K562 (cell line): ENCODE data around the gene HOXB3. TPM values are rescaled to one million over a fixed set of nuclear protein-coding genes. Genes with fewer than 3 reads are reported as not detected.

Experiments
- FOSL1 ChIP-seq: fragments of 200-800 bp; sonication (Bioruptor generic); conservative IDR thresholded peaks from 2 replicates; pipeline ENCODE4 v1.6.1; 2016; ENCODE audit warnings: missing genetic modification characterization, missing compliant biosample characterization
- HMGN3 ChIP-seq: IDR thresholded peaks from 2 replicates; pipeline ENCODE4 v1.6.1; 2011; ENCODE audit warnings: borderline replicate concordance, low read depth, mild to moderate bottlenecking, mixed read lengths, low read length; ENCODE audit not compliant: insufficient read length; ENCODE audit errors: extremely low read depth
- HSF4 ChIP-seq: fragments of 250-450 bp; sonication (Bioruptor Pico); IDR thresholded peaks from 2 replicates; pipeline ENCODE4 v2.1.2; 2022; ENCODE audit warnings: mild to moderate bottlenecking, moderate library complexity, borderline replicate concordance
- LCOR ChIP-seq: sonication (generic); formaldehyde crosslinking; IDR thresholded peaks from 2 replicates; pipeline ENCODE4 v1.8.0; 2022; ENCODE audit warnings: mild to moderate bottlenecking, missing genetic modification reagents
- MAZ ChIP-seq, 2 experiments: fragments of 450-650 bp in 1 of 2; sonication (generic) in 1 of 2; formaldehyde crosslinking; IDR thresholded peaks in 1 of 2; conservative IDR thresholded peaks in 1 of 2; 2 replicates each; pipeline versions ENCODE4 v1.4.0 to v1.5.0; 2020; ENCODE audit warnings: mild to moderate bottlenecking in 1 of 2, missing genetic modification reagents in 1 of 2
- POLR2AphosphoS2 ChIP-seq: IDR thresholded peaks from 2 replicates; pipeline ENCODE4 v1.6.1; 2012; ENCODE audit warnings: low read length, improper control_type of control experiment
- POLR2B ChIP-seq: fragments of 450-650 bp; IDR thresholded peaks from 2 replicates; pipeline ENCODE4 v1.6.1; 2018; ENCODE audit warnings: low read depth; ENCODE audit not compliant: partially characterized antibody
- SMC3 ChIP-seq: conservative IDR thresholded peaks from 2 replicates; pipeline ENCODE4 v1.6.1; 2011; ENCODE audit warnings: low read depth, low read length, improper control_type of control experiment; ENCODE audit not compliant: insufficient read depth
- ZNF263 ChIP-seq: sonication (generic); formaldehyde crosslinking; IDR thresholded peaks from 2 replicates; pipeline ENCODE4 v1.8.0; 2022; ENCODE audit warnings: mild to moderate bottlenecking, missing genetic modification reagents, borderline replicate concordance
- ZNF384 ChIP-seq: IDR thresholded peaks from 2 replicates; pipeline ENCODE4 v1.6.1; 2012; ENCODE audit warnings: low read depth, low read length, improper control_type of control experiment
- ZNF695 ChIP-seq: fragments of 450-650 bp; formaldehyde crosslinking; IDR thresholded peaks from 2 replicates; pipeline ENCODE4 v1.4.0; 2020; ENCODE audit warnings: mild to moderate bottlenecking, moderate library complexity
- ZNF79 ChIP-seq: fragments of 250-450 bp; sonication (Bioruptor Pico); IDR thresholded peaks from 2 replicates; pipeline ENCODE4 v1.4.0; 2020; ENCODE audit warnings: low read depth, mild to moderate bottlenecking, moderate library complexity
- polyA plus RNA-seq, 8 experiments: library from polyadenylated mRNA; depleted of rRNA in 4 of 8; stranded (reverse) in 5 of 8; unstranded in 3 of 8; fragments of >200 nt; fragmentation: Nextera tagmentation in 2 of 8; fragmentation: Illumina TruSeq in 1 of 8; extraction: Ambion mirVana in 2 of 8; extraction: Trizol in 1 of 8; gene quantifications; 2 replicates each; pipeline versions ENCODE4 v1.2.1 to v1.2.3, GENCODE V29; 2011 to 2014; ENCODE audit warnings: inconsistent platforms in 1 of 8, missing spikeins in 1 of 8
- total RNA-seq, 7 experiments: library from RNA; depleted of rRNA in 6 of 7; stranded (reverse); fragments of >200 nt in 6 of 7; fragmentation: Illumina TruSeq in 2 of 7; extraction: Trizol in 2 of 7; gene quantifications; 2 replicates each; pipeline versions ENCODE4 v1.2.1 to v1.2.3, GENCODE V29; 2011 to 2021; ENCODE audit warnings: low replicate concordance in 1 of 7
- TF ChIP-seq, protein P1 (sequence below): IDR thresholded peaks from 3 replicates; pipeline ENCODE4 v1.6.1; 2011; ENCODE audit warnings: borderline replicate concordance, mild to moderate bottlenecking, moderate library complexity; ENCODE audit not compliant: insufficient read length; ENCODE audit errors: extremely low read depth
- TF ChIP-seq, protein P2 (sequence below): fragments of 200-800 bp; sonication (Bioruptor generic); IDR thresholded peaks from 2 replicates; pipeline ENCODE4 v1.6.1; 2017; ENCODE audit warnings: missing genetic modification characterization, missing compliant biosample characterization
- TF ChIP-seq, protein P3 (sequence below): fragments of 450-650 bp; IDR thresholded peaks from 2 replicates; pipeline ENCODE4 v1.6.1; 2016; ENCODE audit warnings: borderline replicate concordance
- TF ChIP-seq, protein P4 (sequence below): fragments of 250-450 bp; sonication (Bioruptor Pico); IDR thresholded peaks from 2 replicates; pipeline ENCODE4 v1.5.0; 2021
- TF ChIP-seq, protein P5 (sequence below): sonication (generic); formaldehyde crosslinking; IDR thresholded peaks from 2 replicates; pipeline ENCODE4 v1.8.0; 2022; ENCODE audit warnings: mild to moderate bottlenecking, missing genetic modification reagents

HOXB3 gene
- total and polyA plus RNA-seq, 9 of the 15 experiments (the other 6 are each of a cell fraction or from before 2014, with no cell fraction given) = 2.4 to 41.3 (median 20.2) TPM

DNA sequence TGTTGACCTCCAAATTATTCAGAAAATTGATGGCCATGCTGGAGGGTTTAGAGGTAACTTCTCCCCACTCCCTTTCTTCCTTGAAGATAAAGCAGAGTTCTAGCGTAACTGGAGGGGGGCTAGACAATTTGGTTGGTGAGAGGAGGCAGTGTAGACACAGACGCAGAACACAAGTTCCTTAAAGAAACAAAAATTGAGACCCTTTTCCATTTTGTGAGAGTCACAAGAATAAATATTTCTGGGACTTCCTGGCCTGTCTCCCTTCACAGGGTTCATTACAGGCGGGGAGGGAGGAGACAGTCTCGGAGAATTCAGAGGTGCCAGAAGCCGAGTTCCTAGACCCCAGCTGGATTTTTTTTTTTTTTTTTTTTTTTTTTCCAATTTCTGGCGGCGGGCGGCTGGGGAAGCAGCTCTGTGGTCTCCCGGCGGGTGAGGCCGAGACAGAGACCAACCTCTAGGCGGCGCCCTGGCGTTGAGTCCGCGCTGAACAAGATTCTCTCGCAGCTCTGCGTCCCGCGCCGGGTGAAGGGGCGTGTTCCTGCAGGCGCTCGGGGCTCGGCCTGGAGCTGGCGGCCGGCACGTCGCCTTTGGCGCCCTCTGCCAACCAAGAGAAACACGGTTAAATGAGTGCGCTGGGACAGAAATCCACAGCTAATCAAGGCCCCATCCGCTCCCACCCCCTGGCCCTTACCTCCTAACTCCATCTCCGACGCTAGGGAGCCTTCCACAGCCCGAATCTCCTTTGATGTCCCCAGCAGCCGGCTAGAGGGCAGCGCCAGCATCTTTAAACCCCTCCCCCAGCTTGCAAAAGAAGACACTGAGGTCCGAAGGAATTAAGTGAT is 46.4 kb upstream of the HOXB3 start (continued):
- TF ChIP-seq, protein P1, sequence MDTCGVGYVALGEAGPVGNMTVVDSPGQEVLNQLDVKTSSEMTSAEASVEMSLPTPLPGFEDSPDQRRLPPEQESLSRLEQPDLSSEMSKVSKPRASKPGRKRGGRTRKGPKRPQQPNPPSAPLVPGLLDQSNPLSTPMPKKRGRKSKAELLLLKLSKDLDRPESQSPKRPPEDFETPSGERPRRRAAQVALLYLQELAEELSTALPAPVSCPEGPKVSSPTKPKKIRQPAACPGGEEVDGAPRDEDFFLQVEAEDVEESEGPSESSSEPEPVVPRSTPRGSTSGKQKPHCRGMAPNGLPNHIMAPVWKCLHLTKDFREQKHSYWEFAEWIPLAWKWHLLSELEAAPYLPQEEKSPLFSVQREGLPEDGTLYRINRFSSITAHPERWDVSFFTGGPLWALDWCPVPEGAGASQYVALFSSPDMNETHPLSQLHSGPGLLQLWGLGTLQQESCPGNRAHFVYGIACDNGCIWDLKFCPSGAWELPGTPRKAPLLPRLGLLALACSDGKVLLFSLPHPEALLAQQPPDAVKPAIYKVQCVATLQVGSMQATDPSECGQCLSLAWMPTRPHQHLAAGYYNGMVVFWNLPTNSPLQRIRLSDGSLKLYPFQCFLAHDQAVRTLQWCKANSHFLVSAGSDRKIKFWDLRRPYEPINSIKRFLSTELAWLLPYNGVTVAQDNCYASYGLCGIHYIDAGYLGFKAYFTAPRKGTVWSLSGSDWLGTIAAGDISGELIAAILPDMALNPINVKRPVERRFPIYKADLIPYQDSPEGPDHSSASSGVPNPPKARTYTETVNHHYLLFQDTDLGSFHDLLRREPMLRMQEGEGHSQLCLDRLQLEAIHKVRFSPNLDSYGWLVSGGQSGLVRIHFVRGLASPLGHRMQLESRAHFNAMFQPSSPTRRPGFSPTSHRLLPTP = no peak
- TF ChIP-seq POLR2B (no peak), SMC3 (peak; percentile 20; the same call in 1 of the 2 replicates), MAZ (CRISPR knock-in tag; conservative IDR thresholded peaks at IDR 0.05 in 1 of 2, IDR thresholded peaks at IDR 0.05 in 1 of 2) (peak in 1 of 2 experiments; percentile 58; a peak in 1 of 4 replicates), ZNF263 (CRISPR knock-in tag) (no peak), ZNF695 (CRISPR knock-in tag) (no peak), POLR2AphosphoS2 (no peak), HMGN3 (peak; percentile 71), ZNF384 (peak; percentile 92), HSF4 (no peak), ZNF79 (CRISPR knock-in tag) (no peak), LCOR (CRISPR knock-in tag) (0 out of 2 replicates have a peak, but pooled peaks have one; percentile 37), FOSL1 (tag) (0 out of 2 replicates have a peak, but pooled peaks have one; percentile 25)
- TF ChIP-seq, protein P2, sequence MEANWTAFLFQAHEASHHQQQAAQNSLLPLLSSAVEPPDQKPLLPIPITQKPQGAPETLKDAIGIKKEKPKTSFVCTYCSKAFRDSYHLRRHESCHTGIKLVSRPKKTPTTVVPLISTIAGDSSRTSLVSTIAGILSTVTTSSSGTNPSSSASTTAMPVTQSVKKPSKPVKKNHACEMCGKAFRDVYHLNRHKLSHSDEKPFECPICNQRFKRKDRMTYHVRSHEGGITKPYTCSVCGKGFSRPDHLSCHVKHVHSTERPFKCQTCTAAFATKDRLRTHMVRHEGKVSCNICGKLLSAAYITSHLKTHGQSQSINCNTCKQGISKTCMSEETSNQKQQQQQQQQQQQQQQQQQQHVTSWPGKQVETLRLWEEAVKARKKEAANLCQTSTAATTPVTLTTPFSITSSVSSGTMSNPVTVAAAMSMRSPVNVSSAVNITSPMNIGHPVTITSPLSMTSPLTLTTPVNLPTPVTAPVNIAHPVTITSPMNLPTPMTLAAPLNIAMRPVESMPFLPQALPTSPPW (CRISPR knock-in tag) = peak; percentile 70
- TF ChIP-seq, protein P3, sequence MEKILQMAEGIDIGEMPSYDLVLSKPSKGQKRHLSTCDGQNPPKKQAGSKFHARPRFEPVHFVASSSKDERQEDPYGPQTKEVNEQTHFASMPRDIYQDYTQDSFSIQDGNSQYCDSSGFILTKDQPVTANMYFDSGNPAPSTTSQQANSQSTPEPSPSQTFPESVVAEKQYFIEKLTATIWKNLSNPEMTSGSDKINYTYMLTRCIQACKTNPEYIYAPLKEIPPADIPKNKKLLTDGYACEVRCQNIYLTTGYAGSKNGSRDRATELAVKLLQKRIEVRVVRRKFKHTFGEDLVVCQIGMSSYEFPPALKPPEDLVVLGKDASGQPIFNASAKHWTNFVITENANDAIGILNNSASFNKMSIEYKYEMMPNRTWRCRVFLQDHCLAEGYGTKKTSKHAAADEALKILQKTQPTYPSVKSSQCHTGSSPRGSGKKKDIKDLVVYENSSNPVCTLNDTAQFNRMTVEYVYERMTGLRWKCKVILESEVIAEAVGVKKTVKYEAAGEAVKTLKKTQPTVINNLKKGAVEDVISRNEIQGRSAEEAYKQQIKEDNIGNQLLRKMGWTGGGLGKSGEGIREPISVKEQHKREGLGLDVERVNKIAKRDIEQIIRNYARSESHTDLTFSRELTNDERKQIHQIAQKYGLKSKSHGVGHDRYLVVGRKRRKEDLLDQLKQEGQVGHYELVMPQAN = no peak
- TF ChIP-seq, protein P4, sequence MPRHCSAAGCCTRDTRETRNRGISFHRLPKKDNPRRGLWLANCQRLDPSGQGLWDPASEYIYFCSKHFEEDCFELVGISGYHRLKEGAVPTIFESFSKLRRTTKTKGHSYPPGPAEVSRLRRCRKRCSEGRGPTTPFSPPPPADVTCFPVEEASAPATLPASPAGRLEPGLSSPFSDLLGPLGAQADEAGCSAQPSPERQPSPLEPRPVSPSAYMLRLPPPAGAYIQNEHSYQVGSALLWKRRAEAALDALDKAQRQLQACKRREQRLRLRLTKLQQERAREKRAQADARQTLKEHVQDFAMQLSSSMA (CRISPR knock-in tag) = no peak
- TF ChIP-seq, protein P5, sequence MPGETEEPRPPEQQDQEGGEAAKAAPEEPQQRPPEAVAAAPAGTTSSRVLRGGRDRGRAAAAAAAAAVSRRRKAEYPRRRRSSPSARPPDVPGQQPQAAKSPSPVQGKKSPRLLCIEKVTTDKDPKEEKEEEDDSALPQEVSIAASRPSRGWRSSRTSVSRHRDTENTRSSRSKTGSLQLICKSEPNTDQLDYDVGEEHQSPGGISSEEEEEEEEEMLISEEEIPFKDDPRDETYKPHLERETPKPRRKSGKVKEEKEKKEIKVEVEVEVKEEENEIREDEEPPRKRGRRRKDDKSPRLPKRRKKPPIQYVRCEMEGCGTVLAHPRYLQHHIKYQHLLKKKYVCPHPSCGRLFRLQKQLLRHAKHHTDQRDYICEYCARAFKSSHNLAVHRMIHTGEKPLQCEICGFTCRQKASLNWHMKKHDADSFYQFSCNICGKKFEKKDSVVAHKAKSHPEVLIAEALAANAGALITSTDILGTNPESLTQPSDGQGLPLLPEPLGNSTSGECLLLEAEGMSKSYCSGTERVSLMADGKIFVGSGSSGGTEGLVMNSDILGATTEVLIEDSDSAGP = no peak
